Measurements from ENCODE around the gene SOST. TPM values are rescaled to one million over a fixed set of nuclear protein-coding genes. Genes with fewer than 3 reads are reported as not detected.

Gene SOST
- total RNA-seq (2022; extraction: Qiagen RNA extraction; ENCODE audit: low read depth): not detected in 5 replicates

GRCh38 chr17:43758497-43759174, at the start of gene SOST:
Gene SOST (minus strand): TSS chr17:43758791. CDS start chr17:43758741, 50 bp downstream.

DNA sequence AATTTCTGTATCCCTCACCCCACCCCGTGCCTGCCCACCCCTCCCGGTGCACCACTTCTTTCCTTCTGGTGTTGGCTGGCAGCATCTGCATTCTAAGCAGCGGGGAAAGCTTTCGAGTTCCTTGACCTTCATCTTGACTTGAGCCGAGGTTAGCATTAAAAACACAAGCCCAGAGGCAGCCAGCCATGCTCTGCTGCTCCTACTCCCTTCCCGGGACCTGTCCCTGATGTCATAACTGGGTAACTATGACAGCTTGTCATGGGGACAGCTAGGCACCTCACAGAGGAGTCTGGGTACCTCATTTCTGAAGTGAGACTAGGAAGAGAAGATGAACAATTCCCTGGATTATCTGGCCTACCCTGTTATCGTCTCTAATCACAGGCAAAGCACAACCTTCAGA, 21.5 kb upstream of the SOST start, which contains the start of gene CFAP97D1:
Gene CFAP97D1 (plus strand): TSS at position 301 of the 400 bp plus-strand sequence. CDS start 28 bp downstream, at position 329.

GRCh38 chr17:43778337-43779144, 19.9 kb upstream of the SOST start, which contains the start of gene DUSP3:
Gene DUSP3 (minus strand): TSS chr17:43778977. CDS start chr17:43778924, 53 bp downstream.

Other genes with a start within 250 kb of the SOST start
- 43.0 to 50.1 TPM (median 48.1 TPM) in 5 replicates for gene ETV4, start 212.5 kb downstream of the SOST start, total RNA-seq (2022; extraction: Qiagen RNA extraction; ENCODE audit: low read depth)
- not detected in 5 replicates for gene MEOX1, start 96.9 kb downstream of the SOST start, total RNA-seq (2022; extraction: Qiagen RNA extraction; ENCODE audit: low read depth)
- 62.4 to 69.0 TPM (median 67.2 TPM) in 5 replicates for gene DUSP3, start 20.2 kb upstream of the SOST start, total RNA-seq (2022; extraction: Qiagen RNA extraction; ENCODE audit: low read depth)
- gene CFAP97D1, start 21.6 kb upstream of the SOST start, total RNA-seq (2022; extraction: Qiagen RNA extraction; ENCODE audit: low read depth): not detected in 5 replicates
- gene MPP3, start 74.4 kb upstream of the SOST start, total RNA-seq (2022; extraction: Qiagen RNA extraction; ENCODE audit: low read depth): 17.6 to 20.7 TPM (median 19.4 TPM) in 5 replicates
- gene CD300LG, start 88.4 kb upstream of the SOST start, total RNA-seq (2022; extraction: Qiagen RNA extraction; ENCODE audit: low read depth): not detected in 5 replicates
- 1.7 to 3.2 TPM (median 2.1 TPM) in 5 replicates for gene MPP2, start 148.7 kb upstream of the SOST start, total RNA-seq (2022; extraction: Qiagen RNA extraction; ENCODE audit: low read depth)
- not detected in 5 replicates for gene PPY, start 183.7 kb upstream of the SOST start, total RNA-seq (2022; extraction: Qiagen RNA extraction; ENCODE audit: low read depth)
- 0.17 TPM in 1 of 5 replicates, not detected in the others for gene PYY, start 195.1 kb upstream of the SOST start, total RNA-seq (2022; extraction: Qiagen RNA extraction; ENCODE audit: low read depth)
- gene NAGS, start 245.8 kb upstream of the SOST start, total RNA-seq (2022; extraction: Qiagen RNA extraction; ENCODE audit: low read depth): 0.77 to 1.4 TPM (median 1.0 TPM) in 5 replicates

Data from A549 treated with DMSO at 1 μM for 4 hours (cell line).